GM10847 (cell line): Measurements from ENCODE around the gene PGM1.

ENCODE experiments used
- POLR2A ChIP-seq: IDR thresholded peaks from 2 replicates; pipeline ENCODE4 v1.6.1; 2011; ENCODE audit not compliant: insufficient read length; ENCODE audit errors: extremely low read depth

Gene PGM1

DNA sequence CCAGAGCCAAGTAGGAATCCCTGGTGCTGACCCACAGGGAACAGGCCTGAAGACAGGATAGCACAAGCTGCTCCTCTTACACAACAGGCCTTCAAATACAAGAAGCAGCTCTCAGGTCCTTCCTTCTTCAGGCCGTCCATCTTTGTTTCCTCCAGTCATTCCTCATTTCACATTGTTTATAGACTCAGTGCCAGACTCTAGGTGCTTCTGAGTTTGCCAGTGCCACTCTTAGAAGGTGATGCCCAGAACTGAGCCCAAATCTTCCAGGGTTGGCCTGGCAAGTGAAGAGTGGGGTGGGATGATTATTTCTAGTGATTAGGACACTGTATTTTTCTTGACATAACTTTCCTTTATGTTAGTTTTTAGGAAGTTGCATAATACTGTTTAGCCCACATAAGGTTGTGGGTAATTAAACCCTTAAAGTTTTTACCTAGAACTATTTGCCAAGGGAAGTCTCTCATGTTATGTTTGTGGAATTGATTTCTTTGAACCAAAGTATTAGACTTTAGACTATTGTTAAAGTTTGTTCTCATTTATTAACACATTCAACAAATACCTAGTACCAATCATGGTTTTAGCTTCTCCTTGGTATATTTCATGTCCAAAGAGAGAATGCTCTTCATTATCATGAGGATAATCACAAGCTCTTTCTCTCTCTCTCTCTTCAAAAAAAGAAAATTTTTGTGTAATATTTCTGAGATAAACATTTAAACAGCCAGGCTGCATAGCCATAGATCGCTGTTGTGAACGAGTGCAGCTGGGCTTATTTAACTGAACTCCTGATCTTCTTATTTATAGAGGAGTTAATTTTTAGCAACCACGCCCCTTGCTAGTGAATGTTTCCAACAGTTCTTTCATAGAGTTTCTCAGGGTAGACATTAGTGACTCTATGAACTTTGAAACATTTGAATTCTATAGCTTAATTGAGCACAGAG is 47.7 kb downstream of the PGM1 start:
- no peak for TF ChIP-seq POLR2A

DNA sequence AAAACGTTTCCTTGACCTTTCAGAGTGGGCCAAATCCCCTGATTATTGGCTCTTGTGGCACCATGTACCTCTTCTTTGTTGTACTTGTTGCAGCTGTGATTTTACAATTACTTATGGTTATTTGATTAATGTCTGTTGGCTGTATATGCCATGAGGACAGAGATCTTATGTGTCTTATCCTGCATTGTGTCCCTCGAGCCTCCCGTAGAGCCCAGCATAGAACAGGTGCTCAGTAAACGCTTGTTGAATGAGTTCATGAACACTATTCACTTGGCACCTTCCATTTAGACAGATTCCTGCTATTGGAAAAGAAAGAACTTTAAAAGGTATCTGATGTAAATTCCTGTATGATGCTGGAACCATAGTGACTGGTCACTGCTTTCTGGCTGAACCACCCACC is 48.4 kb downstream of the PGM1 start:
- TF ChIP-seq POLR2A, result no peak

DNA sequence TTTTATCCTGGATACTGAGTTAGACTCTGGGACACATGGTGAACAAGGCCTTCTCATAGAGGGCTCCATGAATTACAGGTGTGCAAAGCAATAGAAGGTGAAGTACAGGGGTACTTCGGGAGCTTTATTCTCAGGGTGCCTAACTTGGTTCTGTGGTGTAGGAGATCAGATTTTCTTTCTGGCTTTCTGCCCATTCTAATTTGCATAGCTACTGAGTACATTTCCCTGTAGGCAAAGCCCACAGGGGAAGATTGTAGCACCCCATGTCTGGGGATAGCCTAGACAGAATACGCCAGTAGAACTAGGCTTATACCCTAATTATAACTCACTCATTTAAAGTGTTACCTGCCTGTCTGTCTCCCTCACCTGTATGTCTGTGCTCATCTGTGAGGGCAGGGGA is 49.7 kb downstream of the PGM1 start:
- no peak for TF ChIP-seq POLR2A

DNA sequence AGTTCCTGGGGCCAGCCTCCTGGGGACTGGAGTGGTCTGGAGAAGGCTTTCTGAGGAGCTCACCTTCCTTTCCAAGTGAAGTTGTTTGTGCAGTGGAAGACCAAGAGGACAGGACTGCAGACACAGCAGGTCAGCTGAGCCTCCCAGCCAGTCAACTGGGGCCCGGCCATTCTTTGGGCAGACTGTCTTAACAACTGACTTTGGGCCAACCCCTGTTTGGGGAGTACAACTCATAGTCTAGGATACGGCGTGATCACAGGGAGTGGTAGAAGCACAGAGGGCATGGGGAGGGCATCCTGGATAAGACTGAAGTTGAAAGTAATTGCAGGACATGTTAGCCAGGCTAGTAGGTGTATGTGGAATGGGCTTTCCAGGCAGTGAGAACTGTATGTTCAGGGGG is 50.3 kb downstream of the PGM1 start:
- TF ChIP-seq POLR2A, result no peak

DNA sequence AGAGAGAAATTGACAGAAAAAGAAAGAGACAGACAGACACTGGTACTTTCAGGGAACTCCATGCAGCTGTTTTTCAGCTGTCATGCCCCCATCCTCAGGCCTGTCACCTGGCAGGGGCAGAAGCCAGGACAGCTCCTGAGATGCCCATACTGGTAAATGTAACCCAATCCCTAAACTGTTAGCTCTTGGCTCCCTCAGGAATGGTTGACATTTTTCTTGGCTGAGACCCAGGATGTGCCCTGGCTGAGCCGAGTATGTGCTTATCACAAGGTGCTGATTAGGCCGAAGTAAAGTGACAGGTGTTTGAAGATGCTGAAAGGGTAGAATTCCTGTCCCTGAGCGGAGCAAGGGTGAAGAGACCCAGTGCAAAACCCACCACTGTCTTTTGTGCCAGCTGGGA is 50.7 kb downstream of the PGM1 start:
- no peak for TF ChIP-seq POLR2A

DNA sequence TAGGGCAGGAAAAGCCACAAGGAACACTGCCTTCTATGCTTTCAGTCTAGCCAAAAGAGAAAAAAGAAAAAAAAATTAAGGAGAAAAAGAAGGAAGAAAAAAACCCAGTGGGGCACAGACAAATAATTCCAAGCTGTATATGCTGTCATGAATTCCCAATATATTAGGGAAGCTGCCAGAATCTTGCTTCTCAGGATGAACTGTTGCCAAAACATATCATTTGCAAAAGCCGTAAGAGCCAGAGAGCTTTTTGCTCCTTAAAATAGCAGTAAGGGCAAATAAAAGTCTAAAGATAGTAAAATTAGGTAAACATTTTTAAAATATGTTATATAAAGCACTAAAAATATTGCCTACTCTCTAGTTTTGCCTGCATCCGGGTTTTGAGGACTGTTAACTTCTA is 52.1 kb downstream of the PGM1 start:
- TF ChIP-seq POLR2A, result no peak

DNA sequence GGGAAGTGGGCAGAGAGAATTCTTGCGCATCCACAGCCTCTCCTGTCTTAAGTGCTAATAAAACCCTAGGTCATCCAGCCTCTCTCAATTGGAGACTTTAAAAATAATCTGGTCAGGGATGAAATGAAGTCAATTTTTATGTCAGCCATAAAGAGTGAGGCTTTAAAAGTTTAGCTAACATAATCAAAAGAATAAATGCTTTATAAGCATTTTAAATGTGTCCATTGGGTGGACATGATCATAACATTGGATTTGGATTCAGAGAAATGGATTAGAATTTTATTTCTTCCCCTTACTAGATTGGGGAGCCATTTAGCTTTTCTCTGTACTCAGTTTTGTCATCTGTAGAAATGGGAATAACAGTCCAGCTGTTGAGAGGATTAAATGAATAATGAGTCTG is 55.5 kb downstream of the PGM1 start:
- no peak for TF ChIP-seq POLR2A

DNA sequence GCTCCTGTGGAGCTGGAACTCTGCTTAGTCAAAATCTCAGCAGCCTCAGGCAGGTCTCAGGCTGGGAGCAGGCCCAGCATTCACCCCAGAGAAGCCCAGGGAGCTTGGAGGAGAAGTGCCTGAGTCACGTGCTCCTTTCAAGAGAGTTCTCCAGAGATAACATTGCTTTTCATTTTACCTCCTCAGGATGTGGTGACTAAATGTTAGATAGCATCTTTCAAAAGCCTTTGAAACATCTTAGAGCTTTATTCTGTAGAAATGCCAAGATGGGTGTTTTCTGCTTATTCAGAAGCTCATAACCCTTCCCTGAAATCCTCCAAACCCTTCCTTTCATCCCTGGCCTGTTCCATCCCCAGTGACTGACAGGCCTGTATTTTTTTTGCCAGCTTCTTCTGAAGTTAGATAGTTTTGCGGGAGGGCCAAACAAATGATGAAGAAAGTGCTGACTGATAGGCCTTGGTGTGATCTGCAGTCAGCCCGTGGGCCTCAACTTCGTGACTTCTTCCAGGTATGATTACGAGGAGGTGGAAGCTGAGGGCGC is 58.0 kb downstream of the PGM1 start:
- no peak for TF ChIP-seq POLR2A

DNA sequence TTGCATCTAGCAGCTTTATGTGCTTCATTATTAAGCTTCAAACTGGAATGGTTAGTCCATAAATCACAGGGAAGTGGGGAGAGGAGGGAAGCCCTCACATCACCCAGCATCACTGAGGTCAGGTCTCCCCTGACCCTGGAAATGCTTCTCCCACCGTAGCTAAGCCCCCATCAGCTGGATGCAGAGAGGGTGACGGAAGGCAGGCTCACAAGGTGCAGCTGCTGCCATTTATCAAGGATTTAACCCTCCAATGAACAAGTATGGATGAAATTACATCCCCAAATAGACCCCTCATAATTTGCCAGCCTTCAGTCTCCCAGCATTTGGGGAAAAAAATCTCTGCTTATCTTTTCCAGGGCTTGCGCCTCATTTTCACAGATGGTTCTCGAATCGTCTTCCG is 60.8 kb downstream of the PGM1 start:
- no peak for TF ChIP-seq POLR2A

DNA sequence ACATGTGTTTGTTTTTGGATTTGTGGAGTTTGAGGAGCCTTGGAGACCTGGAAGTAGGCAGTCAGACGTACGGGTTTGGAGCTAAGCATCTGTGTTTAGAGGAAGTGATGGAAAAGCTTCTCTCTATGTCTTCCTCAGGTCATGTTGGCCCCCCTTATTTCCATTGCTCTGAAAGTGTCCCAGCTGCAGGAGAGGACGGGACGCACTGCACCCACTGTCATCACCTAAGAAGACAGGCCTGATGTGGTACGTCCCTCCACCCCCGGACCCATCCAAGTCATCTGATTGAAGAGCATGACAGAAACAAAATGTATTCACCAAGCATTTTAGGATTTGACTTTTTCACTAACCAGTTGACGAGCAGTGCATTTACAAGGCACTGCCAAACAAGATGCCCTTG is 66.2 kb downstream of the PGM1 start:
- TF ChIP-seq POLR2A, result no peak

DNA sequence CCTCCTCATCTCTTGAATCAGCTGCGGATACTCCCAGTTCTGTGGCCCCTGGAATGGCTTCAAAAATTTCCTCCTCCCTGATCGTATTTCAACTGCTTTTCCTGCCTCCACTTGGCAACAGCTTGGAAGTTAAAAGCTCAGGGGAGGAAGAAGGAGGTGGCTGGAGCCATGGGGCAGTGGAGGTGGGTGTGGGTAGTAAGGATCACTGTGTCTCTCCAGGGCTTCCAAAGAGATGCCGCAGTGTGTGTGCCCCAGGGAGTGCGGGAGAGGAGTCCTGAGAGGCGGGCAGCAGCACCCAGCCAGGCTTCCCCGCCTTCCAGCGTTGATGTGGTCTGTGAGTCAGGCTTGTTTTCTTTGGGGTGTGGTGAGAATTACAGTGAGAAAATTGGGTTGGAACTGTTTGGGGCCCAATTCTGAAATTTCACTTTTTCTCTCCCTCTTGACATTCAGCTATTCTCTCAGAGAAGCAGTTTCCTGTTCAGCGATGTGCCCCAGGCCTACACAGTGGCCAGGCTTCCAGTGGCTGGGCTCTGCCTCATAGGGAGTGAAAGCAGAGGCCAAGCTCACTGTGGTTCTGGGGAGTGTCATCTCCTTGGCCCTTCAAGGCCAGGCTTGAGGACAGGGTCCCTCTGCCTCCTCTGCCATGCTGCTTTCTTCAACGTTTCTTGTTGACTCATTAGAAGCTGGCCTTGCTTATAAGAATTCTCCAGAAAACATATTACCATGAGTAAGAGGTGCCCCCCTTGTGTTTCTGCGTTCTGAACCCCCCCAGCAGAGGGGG is 69.0 kb downstream of the PGM1 start:
- no peak for TF ChIP-seq POLR2A

DNA sequence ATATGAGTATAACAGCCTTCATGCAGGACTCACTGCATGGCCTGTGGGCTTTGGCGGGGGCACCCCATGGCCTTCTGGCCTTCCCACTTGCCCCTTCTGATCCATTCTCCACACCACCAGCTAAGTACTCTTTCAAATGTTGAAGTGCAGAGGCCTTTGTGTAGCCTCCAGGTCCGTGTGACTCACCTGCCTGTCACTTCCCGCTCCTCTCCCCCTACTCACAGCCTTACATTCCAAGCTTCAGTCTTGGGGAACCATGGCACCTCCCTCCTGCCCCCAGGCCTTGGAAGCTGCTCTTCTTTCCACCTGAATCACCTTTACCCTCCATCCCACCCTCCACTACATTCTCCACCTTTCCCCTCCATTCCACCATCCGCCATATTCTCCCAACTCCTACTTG is 69.6 kb downstream of the PGM1 start:
- TF ChIP-seq POLR2A, result no peak

DNA sequence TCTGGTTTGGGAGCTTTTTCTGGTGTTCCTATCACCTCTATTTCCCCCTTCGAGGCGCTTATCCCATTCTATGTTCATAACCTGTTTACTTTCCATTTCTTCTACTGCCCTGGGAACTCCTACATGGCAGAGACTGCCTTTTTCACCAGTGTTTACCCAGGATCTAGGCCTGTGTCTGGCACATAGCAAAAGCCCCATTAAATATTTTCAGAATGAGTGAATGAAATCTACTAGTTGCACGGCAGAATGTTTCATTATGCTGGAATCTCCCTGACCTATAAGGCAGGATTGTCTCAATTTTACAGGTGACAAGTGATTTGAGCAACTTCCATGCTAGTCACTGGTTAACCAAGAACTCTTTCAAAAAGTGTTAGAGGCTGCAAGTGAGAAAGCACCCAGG is 70.1 kb downstream of the PGM1 start:
- no peak for TF ChIP-seq POLR2A

DNA sequence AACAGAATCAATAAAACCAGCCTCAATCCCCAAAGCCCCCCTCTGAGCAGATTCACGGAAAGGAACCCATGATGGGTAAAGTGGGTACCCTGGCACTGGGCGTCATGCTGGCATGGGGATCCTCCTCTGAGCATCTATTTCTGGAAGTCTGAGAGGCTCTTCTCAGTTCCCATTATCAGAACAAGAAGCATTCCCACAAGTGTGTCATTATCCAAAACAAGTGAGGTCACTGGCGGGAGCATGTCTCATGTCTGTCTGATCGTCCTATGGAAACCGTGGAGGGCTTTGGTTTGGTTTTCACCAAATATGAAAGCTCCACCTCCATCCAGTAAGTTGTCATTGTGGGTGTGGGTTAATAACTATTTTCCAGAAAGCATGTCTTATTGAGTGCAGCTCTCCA is 70.7 kb downstream of the PGM1 start:
- TF ChIP-seq POLR2A, result no peak

DNA sequence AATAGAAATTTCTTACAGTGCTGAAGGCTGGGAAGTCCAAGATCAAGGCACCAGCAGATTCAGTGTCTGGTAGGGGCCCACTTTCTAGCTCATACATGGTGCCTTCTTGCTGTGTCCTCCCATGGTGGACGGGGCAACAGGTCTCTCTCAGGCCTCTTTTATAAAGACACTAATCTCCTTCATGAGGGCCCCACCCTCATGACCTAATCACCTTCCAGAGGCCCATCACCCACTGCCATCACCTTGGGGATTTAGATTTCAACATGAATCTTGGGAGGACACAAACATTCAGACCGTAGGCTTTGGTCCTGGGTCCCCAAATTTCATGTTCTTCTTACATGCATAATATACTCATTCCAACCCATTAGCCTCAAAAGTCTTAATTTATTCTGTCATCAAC is 71.5 kb downstream of the PGM1 start:
- no peak for TF ChIP-seq POLR2A

DNA sequence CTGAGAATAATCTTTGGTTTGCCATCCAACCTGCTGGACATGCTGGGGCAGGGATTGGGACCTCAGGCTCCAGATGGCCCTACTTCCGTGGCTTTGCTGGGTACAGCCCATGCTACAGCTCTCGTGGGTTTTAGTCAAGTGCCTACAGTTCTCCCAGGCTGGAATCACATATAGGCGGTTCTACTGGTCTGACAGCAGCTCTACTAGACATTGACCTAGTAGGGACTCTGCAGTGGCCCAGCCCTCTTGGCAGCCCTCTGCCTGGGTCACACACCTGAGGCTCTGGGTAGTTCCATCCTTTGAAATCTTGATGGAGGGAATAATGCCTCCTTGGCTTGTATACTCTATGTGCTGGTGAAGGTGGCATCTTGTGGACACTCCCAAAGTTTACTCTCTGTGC is 72.2 kb downstream of the PGM1 start:
- TF ChIP-seq POLR2A, result no peak
